ENCODE measurements around the gene ZDHHC21.

Gene ZDHHC21

GRCh38 chr9:14616188-14616982 lies 76.8 kb downstream of the ZDHHC21 start:
- FAIRE-seq (peak; percentile 80), DNase-seq (ENCODE audit: insufficient read length, low spot score) (no peak)

GRCh38 chr9:14608540-14608939 lies 84.7 kb downstream of the ZDHHC21 start:
- DNase-seq (ENCODE audit: insufficient read length, low spot score), result no peak
- no peak for FAIRE-seq
- no peak for TF ChIP-seq CTCF (IDR thresholded peaks at IDR 0.05; ENCODE audit: insufficient read depth, missing control alignments)

More at GRCh38 chr9:14616188-14616982, 76.8 kb downstream of the ZDHHC21 start:
- TF ChIP-seq CTCF (IDR thresholded peaks at IDR 0.05; ENCODE audit: insufficient read depth, missing control alignments), result peak; percentile 82

- DNase-seq (ENCODE audit: insufficient read length, low spot score) (no peak), FAIRE-seq (no peak)
- no peak for TF ChIP-seq CTCF (IDR thresholded peaks at IDR 0.05; ENCODE audit: insufficient read depth, missing control alignments)
These were observed 95.9 kb downstream of the ZDHHC21 start for GRCh38 chr9:14597171-14597799.

- no peak for TF ChIP-seq CTCF (IDR thresholded peaks at IDR 0.05; ENCODE audit: insufficient read depth, missing control alignments)
- DNase-seq (ENCODE audit: insufficient read length, low spot score), result no peak
- no peak for FAIRE-seq
These were observed 99.8 kb downstream of the ZDHHC21 start for GRCh38 chr9:14593406-14593805.

- FAIRE-seq (no peak), DNase-seq (ENCODE audit: insufficient read length, low spot score) (no peak)
- TF ChIP-seq CTCF (IDR thresholded peaks at IDR 0.05; ENCODE audit: insufficient read depth, missing control alignments), result no peak
These were observed 101.8 kb downstream of the ZDHHC21 start for GRCh38 chr9:14591411-14591810.

GRCh38 chr9:14585730-14586473 lies 107.3 kb downstream of the ZDHHC21 start:
- DNase-seq (ENCODE audit: insufficient read length, low spot score) (no peak), FAIRE-seq (no peak)
- no peak for TF ChIP-seq CTCF (IDR thresholded peaks at IDR 0.05; ENCODE audit: insufficient read depth, missing control alignments)

All from D721Med (cell line).